ENCODE results near the gene GPR78.

Gene GPR78

GRCh38 chr4:8586246-8586645 lies 6.1 kb downstream of the GPR78 start:
- H3K4me3 ChIP-seq = no peak overlapping the region
- no peak overlapping the region for H3K27ac ChIP-seq
- TF ChIP-seq CTCF (IDR thresholded peaks at IDR 0.05) = no peak
- DNase-seq (ENCODE audit: low spot score) = no peak

DNA sequence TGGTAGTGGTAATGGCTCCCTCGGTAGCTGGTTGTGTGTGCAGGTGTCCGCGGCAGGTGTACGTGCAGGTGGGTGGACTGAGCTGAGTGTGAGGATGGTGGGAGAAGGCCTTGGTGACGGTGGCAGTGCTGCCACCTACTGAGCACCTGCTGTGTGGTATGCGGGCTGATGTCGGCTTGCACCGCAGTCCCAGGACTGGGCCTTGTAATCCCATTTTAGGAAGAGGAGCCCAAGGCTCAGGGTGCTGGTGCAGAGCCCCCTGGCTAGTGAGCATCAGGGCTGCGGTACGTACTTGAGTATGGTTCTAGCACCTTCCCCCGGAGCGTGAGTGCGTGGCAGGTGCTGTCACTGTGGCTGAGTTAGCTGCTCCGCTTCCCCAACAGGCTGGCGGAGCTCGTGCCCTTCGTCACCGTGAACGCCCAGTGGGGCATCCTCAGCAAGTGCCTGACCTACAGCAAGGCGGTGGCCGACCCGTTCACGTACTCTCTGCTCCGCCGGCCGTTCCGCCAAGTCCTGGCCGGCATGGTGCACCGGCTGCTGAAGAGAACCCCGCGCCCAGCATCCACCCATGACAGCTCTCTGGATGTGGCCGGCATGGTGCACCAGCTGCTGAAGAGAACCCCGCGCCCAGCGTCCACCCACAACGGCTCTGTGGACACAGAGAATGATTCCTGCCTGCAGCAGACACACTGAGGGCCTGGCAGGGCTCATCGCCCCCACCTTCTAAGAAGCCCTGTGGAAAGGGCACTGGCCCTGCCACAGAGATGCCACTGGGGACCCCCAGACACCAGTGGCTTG lies 6.7 kb downstream of the GPR78 start:
- no peak for TF ChIP-seq CTCF (IDR thresholded peaks at IDR 0.05)
- no peak overlapping the region for H3K27ac ChIP-seq
- DNase-seq (ENCODE audit: low spot score) = no peak
- H3K4me3 ChIP-seq = no peak overlapping the region

- no peak for DNase-seq (ENCODE audit: low spot score)
- TF ChIP-seq CTCF (IDR thresholded peaks at IDR 0.05) = no peak
- H3K4me3 ChIP-seq = no peak overlapping the region
Measured at GRCh38 chr4:8587469-8588195, 7.4 kb downstream of the GPR78 start.

DNA sequence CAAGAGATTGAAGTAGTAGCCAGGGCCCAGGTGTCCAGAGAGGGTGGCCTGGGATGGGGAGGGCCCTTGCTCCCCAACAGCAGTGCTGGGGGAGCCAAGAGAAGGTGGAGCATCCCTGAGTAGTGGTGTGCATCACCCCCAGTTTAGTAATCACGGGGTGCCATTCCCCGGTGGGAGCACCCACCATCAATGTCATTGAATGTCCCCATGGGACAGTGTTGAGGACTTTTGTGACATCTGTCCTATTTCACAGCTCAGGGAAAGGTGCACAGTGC lies 7.9 kb downstream of the GPR78 start:
- no peak for DNase-seq (ENCODE audit: low spot score)
- Histone ChIP-seq H3K4me3 (no peak overlapping the region), H3K27ac (no peak overlapping the region)
- TF ChIP-seq CTCF (IDR thresholded peaks at IDR 0.05) = no peak

More at GRCh38 chr4:8587469-8588195, 7.4 kb downstream of the GPR78 start:
- H3K27ac ChIP-seq = no peak overlapping the region

GRCh38 chr4:8589336-8589735 lies 9.1 kb downstream of the GPR78 start:
- no peak for DNase-seq (ENCODE audit: low spot score)
- no peak overlapping the region for H3K4me3 ChIP-seq
- H3K27ac ChIP-seq = no peak overlapping the region
- TF ChIP-seq CTCF (IDR thresholded peaks at IDR 0.05) = no peak

- no peak for TF ChIP-seq CTCF (IDR thresholded peaks at IDR 0.05)
- no peak for DNase-seq (ENCODE audit: low spot score)
- Histone ChIP-seq H3K27ac (no peak overlapping the region), H3K4me3 (no peak overlapping the region)
Measured at GRCh38 chr4:8589823-8590545, 9.8 kb downstream of the GPR78 start.
